Mesenchymal stem cell (in vitro differentiated cells and primary cell): Measurements from ENCODE around the gene C16orf96.

Source experiments
- DNase-seq: peaks from one replicate; pipeline ENCODE4 v3.0.0-alpha.2; 2013
- H2AFZ ChIP-seq: one replicate; pipeline ENCODE4 v1.6.1; 2013; ENCODE audit warnings: low read depth, mild to moderate bottlenecking, control low read depth, inconsistent platforms, low read length, moderate library complexity
- H2AK5ac ChIP-seq: 2 replicates; pipeline ENCODE4 v1.6.1; 2013; ENCODE audit warnings: low read length, moderate library complexity, mild to moderate bottlenecking, inconsistent platforms; ENCODE audit not compliant: severe bottlenecking
- H2BK120ac ChIP-seq: one replicate; pipeline ENCODE4 v1.6.1; 2013; ENCODE audit warnings: low read depth, mild to moderate bottlenecking, inconsistent platforms, low read length, moderate library complexity
- H2BK12ac ChIP-seq, 2 experiments: one replicate each; pipeline ENCODE4 v1.6.1; 2013; ENCODE audit warnings: inconsistent platforms in 2 of 2, low read length in 2 of 2, mild to moderate bottlenecking in 2 of 2, moderate library complexity in 2 of 2, control low read depth in 1 of 2
- H2BK15ac ChIP-seq: one replicate; pipeline ENCODE4 v1.6.1; 2013; ENCODE audit warnings: mild to moderate bottlenecking, low read depth, inconsistent platforms; ENCODE audit not compliant: poor library complexity, severe bottlenecking
- H2BK5ac ChIP-seq: 2 replicates; pipeline ENCODE4 v1.6.1; 2013; ENCODE audit warnings: low read depth, mild to moderate bottlenecking, low read length, control low read depth, inconsistent platforms; ENCODE audit not compliant: poor library complexity, severe bottlenecking
- H3K14ac ChIP-seq, 2 experiments: one replicate each; pipeline ENCODE4 v1.6.1; 2013; ENCODE audit warnings: inconsistent platforms in 2 of 2, low read length in 2 of 2, control low read depth in 1 of 2, mild to moderate bottlenecking in 1 of 2, moderate library complexity in 1 of 2
- H3K18ac ChIP-seq, 2 experiments: one replicate each; pipeline ENCODE4 v1.6.1; 2013; ENCODE audit warnings: inconsistent platforms in 2 of 2, low read length in 2 of 2, control low read depth in 1 of 2, low read depth in 1 of 2, mild to moderate bottlenecking in 1 of 2
- H3K23ac ChIP-seq, 2 experiments: one replicate each; pipeline ENCODE4 v1.6.1; 2013; ENCODE audit warnings: inconsistent platforms in 2 of 2, low read length in 2 of 2, mild to moderate bottlenecking in 2 of 2, moderate library complexity in 2 of 2, control low read depth in 1 of 2
- H3K27ac ChIP-seq: 2 replicates; pipeline ENCODE4 v1.5.1; 2013; ENCODE audit warnings: mild to moderate bottlenecking, moderate library complexity, low read length, control low read depth, inconsistent platforms; ENCODE audit not compliant: poor library complexity, severe bottlenecking
- H3K27me3 ChIP-seq, 2 experiments: 2 replicates each; pipeline versions ENCODE4 v1.6.1 to v1.7.0; 2013; ENCODE audit warnings: low read length in 2 of 2, mild to moderate bottlenecking in 2 of 2, moderate library complexity in 2 of 2, control low read depth in 1 of 2, inconsistent platforms in 1 of 2; ENCODE audit not compliant: control insufficient read depth in 1 of 2, insufficient read depth in 1 of 2
- H3K36me3 ChIP-seq, 2 experiments: 2 replicates each; pipeline versions ENCODE4 v1.6.1 to v1.7.0; 2013; ENCODE audit warnings: low read length in 2 of 2, control low read depth in 1 of 2, inconsistent platforms in 1 of 2, low read depth in 1 of 2, mild to moderate bottlenecking in 1 of 2; ENCODE audit not compliant: insufficient read depth in 2 of 2, control insufficient read depth in 1 of 2
- H3K4ac ChIP-seq, 2 experiments: one replicate each; pipeline ENCODE4 v1.6.1; 2013; ENCODE audit warnings: inconsistent platforms in 2 of 2, low read length in 2 of 2, mild to moderate bottlenecking in 2 of 2, moderate library complexity in 2 of 2, control low read depth in 1 of 2, low read depth in 1 of 2
- H3K4me1 ChIP-seq: 2 replicates; pipeline ENCODE4 v1.6.1; 2013; ENCODE audit warnings: low read depth, low read length, control low read depth; ENCODE audit not compliant: control insufficient read depth, insufficient read depth
- H3K4me2 ChIP-seq: 2 replicates; pipeline ENCODE4 v1.6.1; 2013; ENCODE audit warnings: low read length, mild to moderate bottlenecking, inconsistent platforms; ENCODE audit not compliant: poor library complexity, severe bottlenecking
- H3K4me3 ChIP-seq, 2 experiments: 2 replicates each; pipeline versions ENCODE4 v1.5.1 to v1.7.0; 2013; ENCODE audit warnings: low read length in 2 of 2, mild to moderate bottlenecking in 2 of 2, control low read depth in 1 of 2, low read depth in 1 of 2; ENCODE audit not compliant: insufficient read depth in 1 of 2
- H3K79me1 ChIP-seq: replicated peaks from 2 replicates; pipeline ENCODE4 v1.6.1; 2013; ENCODE audit warnings: mild to moderate bottlenecking, control low read depth, low read length, inconsistent platforms; ENCODE audit not compliant: poor library complexity, severe bottlenecking
- H3K9ac ChIP-seq: 2 replicates; pipeline ENCODE4 v1.7.0; 2013; ENCODE audit warnings: mild to moderate bottlenecking, low read length, moderate library complexity
- H3K9me3 ChIP-seq: 2 replicates; pipeline ENCODE4 v1.7.0; 2013; ENCODE audit warnings: mild to moderate bottlenecking, low read length; ENCODE audit not compliant: control insufficient read depth
- H4K8ac ChIP-seq: one replicate; pipeline ENCODE4 v1.6.1; 2013; ENCODE audit warnings: inconsistent platforms, mild to moderate bottlenecking, low read length, moderate library complexity
- H4K91ac ChIP-seq: one replicate; pipeline ENCODE4 v1.6.1; 2013; ENCODE audit warnings: mild to moderate bottlenecking, low read length, inconsistent platforms
- WGBS: methylation state at CpG from one replicate; pipeline ENCODE4 v1.1.7; 2013; ENCODE audit warnings: mixed read lengths; 5-methylcytosine and 5-hydroxymethylcytosine counted together

The C16orf96 gene

GRCh38 chr16:4580250-4580649 lies 24.1 kb downstream of the C16orf96 start:
- Histone ChIP-seq H3K27ac (no peak overlapping the region), H2BK15ac (no peak overlapping the region), H3K79me1 (no peaks in the 10 kb centered on the region), H3K9me3 (no peaks in the 10 kb centered on the region), H3K4me3 (no peak overlapping the region), H2AFZ (no peak overlapping the region), H3K14ac (no peak overlapping the region), H3K4ac (no peak overlapping the region), H3K9ac (no peak overlapping the region), H4K8ac (no peak overlapping the region), H4K91ac (no peak overlapping the region), H2AK5ac (no peak overlapping the region), H3K36me3 (no peaks in the 10 kb centered on the region), H2BK5ac (no peak overlapping the region), H2BK12ac (no peak overlapping the region), H3K18ac (no peak overlapping the region), H3K4me2 (no peak overlapping the region), H2BK120ac (no peak overlapping the region), H3K27me3 (no peaks in the 10 kb centered on the region), H3K23ac (no peak overlapping the region), H3K4me1 (peaks cover 10% of the 10 kb centered on the region)
- no peak for DNase-seq
- 100% methylated on average over 4 of the region's 6 CpGs for WGBS

DNA sequence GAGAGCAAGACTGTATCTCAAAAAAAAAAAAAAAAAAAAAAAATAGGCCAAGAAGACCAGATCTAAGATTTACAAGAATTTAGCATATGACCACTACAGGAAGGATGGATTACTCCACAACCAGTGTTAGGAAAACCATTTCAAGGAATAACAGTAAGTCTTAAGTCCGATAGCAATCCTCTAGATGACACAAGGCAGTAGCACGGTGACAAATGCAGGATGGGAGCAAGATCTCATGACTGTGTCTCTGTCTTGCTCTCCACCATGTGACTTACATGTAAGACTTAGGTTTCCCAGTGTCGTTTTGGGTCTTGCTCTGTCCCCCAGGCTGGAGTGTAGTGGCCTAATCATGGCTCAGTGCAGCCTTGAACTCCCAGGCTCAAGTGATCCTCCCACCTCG lies 27.8 kb downstream of the C16orf96 start:
- Histone ChIP-seq H3K9ac (no peak overlapping the region), H3K79me1 (no peaks in the 10 kb centered on the region), H3K4ac (no peak overlapping the region), H3K4me2 (no peak overlapping the region), H3K18ac (no peak overlapping the region), H2AFZ (no peak overlapping the region), H4K8ac (no peak overlapping the region), H3K27ac (no peak overlapping the region), H2BK5ac (no peak overlapping the region), H2BK15ac (no peak overlapping the region), H3K14ac (no peak overlapping the region), H4K91ac (no peak overlapping the region), H3K23ac (no peak overlapping the region), H2BK120ac (no peak overlapping the region), H3K4me3 (no peak overlapping the region), H3K27me3 (peaks cover 7 to 25% of the 10 kb centered on the region in 2 experiments), H2AK5ac (no peak overlapping the region), H3K36me3 (no peaks in the 10 kb centered on the region), H2BK12ac (no peak overlapping the region), H3K4me1 (peaks cover 10% of the 10 kb centered on the region), H3K9me3 (peaks cover 12% of the 10 kb centered on the region)
- DNase-seq = no peak
- 90% methylated on average over 4 of the region's 4 CpGs for WGBS

DNA sequence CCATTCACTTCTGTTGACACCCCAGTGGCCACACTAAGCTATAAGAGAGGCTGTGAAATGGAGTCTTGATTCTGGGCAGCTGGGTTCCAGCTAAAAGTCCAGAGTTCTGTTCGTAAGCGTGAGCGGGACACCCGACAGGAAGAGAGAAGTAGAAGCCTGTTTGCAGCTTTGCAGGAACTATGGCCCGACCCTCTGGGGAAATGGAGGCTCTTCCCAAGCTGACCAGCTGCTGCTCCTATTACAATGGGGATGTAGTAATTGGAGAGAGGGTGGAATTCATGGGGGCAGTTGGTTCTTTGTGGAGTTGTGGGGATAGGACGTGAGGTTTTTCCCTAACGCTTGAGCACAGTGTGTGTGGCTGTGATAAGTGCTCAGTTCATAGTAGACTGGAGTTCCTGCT lies 30.2 kb downstream of the C16orf96 start:
- H3K27me3 ChIP-seq = peaks cover 7 to 27% of the 10 kb centered on the region in 2 experiments
- H3K27ac ChIP-seq = no peak overlapping the region
- H2BK120ac ChIP-seq = no peak overlapping the region
- H3K9me3 ChIP-seq = peaks cover 13% of the 10 kb centered on the region
- H3K4me1 ChIP-seq = peaks cover 2% of the 10 kb centered on the region
- no peaks in the 10 kb centered on the region for H3K36me3 ChIP-seq
- no peak overlapping the region for H3K23ac ChIP-seq
- no peaks in the 10 kb centered on the region for H3K79me1 ChIP-seq
- no peak for DNase-seq
- no peak overlapping the region for H2BK5ac ChIP-seq
- WGBS = 87% methylated on average over 7 of the region's 7 CpGs
- H3K9ac ChIP-seq = no peak overlapping the region
- no peak overlapping the region for H2AFZ ChIP-seq
- H3K14ac ChIP-seq = no peak overlapping the region
- H2BK12ac ChIP-seq = no peak overlapping the region
- no peak overlapping the region for H2BK15ac ChIP-seq
- no peak overlapping the region for H3K4me3 ChIP-seq
- no peak overlapping the region for H3K4me2 ChIP-seq
- H2AK5ac ChIP-seq = peak overlapping the region; percentile 11
- H3K4ac ChIP-seq = no peak overlapping the region
- no peak overlapping the region for H4K91ac ChIP-seq
- H4K8ac ChIP-seq = no peak overlapping the region
- H3K18ac ChIP-seq = no peak overlapping the region

GRCh38 chr16:4588386-4588785 lies 32.2 kb downstream of the C16orf96 start:
- WGBS = 92% methylated on average over 2 of the region's 2 CpGs
- H3K4ac ChIP-seq = no peak overlapping the region
- no peak overlapping the region for H3K4me3 ChIP-seq

More at GRCh38 chr16:4588386-4588785, 32.2 kb downstream of the C16orf96 start:
- Histone ChIP-seq H2BK120ac (no peak overlapping the region), H3K27ac (no peak overlapping the region), H3K23ac (no peak overlapping the region), H4K8ac (no peak overlapping the region), H3K4me2 (no peak overlapping the region), H3K9ac (no peak overlapping the region), H2BK5ac (no peak overlapping the region), H3K9me3 (peaks cover 13% of the 10 kb centered on the region), H3K79me1 (no peaks in the 10 kb centered on the region), H2BK12ac (no peak overlapping the region), H3K36me3 (no peaks in the 10 kb centered on the region), H2AK5ac (no peak overlapping the region), H2BK15ac (no peak overlapping the region), H4K91ac (no peak overlapping the region), H3K14ac (no peak overlapping the region), H3K4me1 (peaks cover 19% of the 10 kb centered on the region), H3K18ac (no peak overlapping the region), H3K27me3 (peaks cover 7 to 32% of the 10 kb centered on the region in 2 experiments), H2AFZ (no peak overlapping the region)
- DNase-seq = no peak
